HepG2 (cell line): ENCODE measurements around the gene HNRNPF. TPM values are rescaled to one million over a fixed set of nuclear protein-coding genes. Genes with fewer than 3 reads are reported as not detected.

Experiments
- ARID5B ChIP-seq: IDR thresholded peaks from 2 replicates; pipeline ENCODE4 v1.4.0; 2020; ENCODE audit warnings: mild to moderate bottlenecking, missing genetic modification reagents
- DRAP1 ChIP-seq: IDR thresholded peaks from 2 replicates; pipeline ENCODE4 v1.6.1; 2016; ENCODE audit warnings: missing genetic modification reagents, missing compliant biosample characterization
- HES4 ChIP-seq: sonication (generic); formaldehyde crosslinking; IDR thresholded peaks from 2 replicates; pipeline ENCODE4 v1.9.0; 2021; ENCODE audit warnings: mild to moderate bottlenecking, missing genetic modification reagents, borderline replicate concordance
- MXD4 ChIP-seq: IDR thresholded peaks from 2 replicates; pipeline ENCODE4 v1.6.1; 2016; ENCODE audit warnings: mild to moderate bottlenecking, missing biosample characterization, missing genetic modification reagents
- NFKBIZ ChIP-seq: IDR thresholded peaks from 2 replicates; pipeline ENCODE4 v1.6.1; 2018; ENCODE audit warnings: missing genetic modification reagents, missing compliant biosample characterization
- POLR2AphosphoS5 ChIP-seq: IDR thresholded peaks from 2 replicates; pipeline ENCODE4 v1.6.1; 2012; ENCODE audit warnings: low read depth, low read length
- RNF219 ChIP-seq: sonication (generic); formaldehyde crosslinking; IDR thresholded peaks from 2 replicates; pipeline ENCODE4 v1.5.0; 2020; ENCODE audit warnings: mild to moderate bottlenecking, missing genetic modification reagents
- ZBTB40 ChIP-seq, 2 experiments: fragments of 450-650 bp in 1 of 2; sonication (generic) in 1 of 2; formaldehyde crosslinking in 1 of 2; IDR thresholded peaks; 2 replicates each; pipeline versions ENCODE4 v1.6.1 to v1.8.0; 2016 to 2022; ENCODE audit warnings: antibody characterized with exemption in 1 of 2, mild to moderate bottlenecking in 1 of 2, missing genetic modification reagents in 1 of 2
- ZNF317 ChIP-seq: sonication (generic); formaldehyde crosslinking; IDR thresholded peaks from 2 replicates; pipeline ENCODE4 v1.5.0; 2020; ENCODE audit warnings: mild to moderate bottlenecking, missing genetic modification reagents
- ZNF543 ChIP-seq: sonication (generic); formaldehyde crosslinking; IDR thresholded peaks from 2 replicates; pipeline ENCODE4 v1.4.0; 2020; ENCODE audit warnings: mild to moderate bottlenecking, missing genetic modification reagents
- ZNF792 ChIP-seq: IDR thresholded peaks from 2 replicates; pipeline ENCODE4 v1.6.1; 2016
- polyA plus RNA-seq, 8 experiments: library from polyadenylated mRNA; depleted of rRNA in 3 of 8; stranded (reverse) in 7 of 8; unstranded in 1 of 8; fragments of >200 nt; fragmentation: Illumina TruSeq in 4 of 8; extraction: Trizol in 4 of 8; gene quantifications; 2 replicates each; pipeline versions ENCODE4 v1.2.1 to v1.2.3, GENCODE V29; 2011 to 2016; ENCODE audit warnings: low read depth in 4 of 8, missing spikeins in 1 of 8, mixed read lengths in 1 of 8; ENCODE audit not compliant: insufficient read depth in 1 of 8
- total RNA-seq, 5 experiments: library from RNA; depleted of rRNA; stranded (reverse); fragments of >200 nt; fragmentation: Illumina TruSeq; extraction: Trizol; gene quantifications; 2 replicates each; pipeline ENCODE4 v1.2.3, GENCODE V29; 2016; ENCODE audit warnings: low read depth in 1 of 5

Gene HNRNPF
- total and polyA plus RNA-seq, 2 of the 13 experiments (the other 11 are each of a cell fraction or from before 2014, with no cell fraction given) = 166 to 308 TPM

- TF ChIP-seq ZBTB40 (IDR thresholded peaks at IDR 0.05) (no peak), ZBTB40 (CRISPR knock-in tag; IDR thresholded peaks at IDR 0.05) (peak; percentile 85), RNF219 (CRISPR knock-in tag) (no peak), MXD4 (CRISPR knock-in tag) (peak; percentile 66; the same call in 1 of the 2 replicates), NFKBIZ (no peak), DRAP1 (peak; percentile 29; the same call in 1 of the 2 replicates), ARID5B (0 out of 2 replicates have a peak, but pooled peaks have one; percentile 42), ZNF543 (CRISPR knock-in tag) (peak; percentile 69), HES4 (CRISPR knock-in tag) (no peak), ZNF317 (CRISPR knock-in tag) (no peak), ZNF792 (0 out of 2 replicates have a peak, but pooled peaks have one; percentile 63), POLR2AphosphoS5 (peak; percentile 76)
These were observed at the start of gene HNRNPF (continued) for GRCh38 chr10:43408710-43409384.
